Activated naive CD4-positive, alpha-beta T cell treated with anti-CD3 and anti-CD28 coated beads, Interleukin-2, amount 50 U/mL, for 24 hours (primary cell): ENCODE results near the gene ADAMTS17.

Source experiments
- H3K27ac Mint-ChIP-seq: one replicate; pipeline ENCODE4 v1.8.0; 2021; ENCODE audit warnings: mild to moderate bottlenecking, mixed read lengths
- H3K27me3 Mint-ChIP-seq: one replicate; pipeline ENCODE4 v1.8.0; 2021; ENCODE audit warnings: mixed read lengths
- H3K36me3 Mint-ChIP-seq: one replicate; pipeline ENCODE4 v1.8.0; 2021; ENCODE audit warnings: mixed read lengths
- H3K4me1 Mint-ChIP-seq: one replicate; pipeline ENCODE4 v1.8.0; 2021; ENCODE audit warnings: mixed read lengths
- H3K4me3 Mint-ChIP-seq: one replicate; pipeline ENCODE4 v1.8.0; 2021; ENCODE audit warnings: mild to moderate bottlenecking, mixed read lengths
- H3K9me3 Mint-ChIP-seq: one replicate; pipeline ENCODE4 v1.8.0; 2021; ENCODE audit warnings: mixed read lengths

ADAMTS17 gene

DNA sequence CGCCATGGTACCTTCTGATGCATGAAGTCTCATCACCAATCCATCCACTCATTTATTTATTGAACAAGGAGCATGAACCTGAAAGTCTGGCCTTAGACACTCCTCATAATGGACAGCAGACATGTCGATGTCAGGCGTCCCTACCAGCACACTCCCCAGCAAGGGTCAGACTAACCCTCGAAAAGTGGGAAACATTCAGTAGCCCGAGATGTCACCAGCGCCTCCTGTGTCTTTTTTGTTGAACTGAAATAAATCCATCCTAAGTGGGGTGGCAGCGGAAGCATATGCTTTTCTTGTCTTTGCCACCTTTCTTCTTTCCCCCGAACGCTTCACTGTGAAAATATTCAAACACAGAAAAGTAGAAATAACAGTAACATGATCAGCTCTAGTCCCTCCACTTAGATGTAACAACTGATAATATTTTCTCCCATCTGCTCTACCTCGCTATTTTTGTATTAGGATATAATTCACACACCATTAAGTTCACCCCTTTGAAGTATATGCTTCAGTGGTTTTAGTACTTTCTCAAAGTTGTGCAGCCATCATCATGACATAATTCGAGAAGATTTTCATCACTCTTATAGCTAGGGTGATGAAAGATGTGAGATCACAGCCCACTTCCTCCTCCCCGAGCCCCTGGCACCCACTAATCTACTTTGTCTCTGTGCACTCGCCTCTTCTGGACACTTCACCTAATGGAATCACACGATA is 121.6 kb downstream of the ADAMTS17 start:
- peaks cover 4% of the 10 kb centered on the region for H3K36me3 Mint-ChIP-seq
- no peak overlapping the region for H3K27ac Mint-ChIP-seq
- H3K27me3 Mint-ChIP-seq = no peaks in the 10 kb centered on the region
- no peaks in the 10 kb centered on the region for H3K9me3 Mint-ChIP-seq
- H3K4me1 Mint-ChIP-seq = peaks cover 12% of the 10 kb centered on the region
- no peak overlapping the region for H3K4me3 Mint-ChIP-seq

DNA sequence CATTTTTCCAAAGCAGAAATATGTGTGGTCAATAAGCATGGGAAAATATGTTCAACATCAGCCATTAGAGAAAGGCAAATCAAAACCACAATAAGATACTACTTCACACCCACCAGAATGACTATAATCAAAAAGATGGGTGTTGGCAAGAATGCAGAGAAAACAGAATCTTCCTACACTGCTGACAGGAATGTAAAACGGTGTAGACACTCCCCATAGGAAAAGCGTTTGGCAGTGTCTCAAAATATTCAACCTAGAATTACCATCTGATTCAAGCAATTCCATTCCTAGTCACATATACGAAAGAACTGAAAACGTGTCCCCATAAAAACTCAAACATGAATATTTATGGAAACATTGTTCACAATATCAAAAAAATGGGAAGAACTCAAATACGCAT is 123.3 kb downstream of the ADAMTS17 start:
- H3K27me3 Mint-ChIP-seq = no peaks in the 10 kb centered on the region
- H3K36me3 Mint-ChIP-seq = peaks cover 4% of the 10 kb centered on the region
- H3K4me3 Mint-ChIP-seq = no peak overlapping the region

DNA sequence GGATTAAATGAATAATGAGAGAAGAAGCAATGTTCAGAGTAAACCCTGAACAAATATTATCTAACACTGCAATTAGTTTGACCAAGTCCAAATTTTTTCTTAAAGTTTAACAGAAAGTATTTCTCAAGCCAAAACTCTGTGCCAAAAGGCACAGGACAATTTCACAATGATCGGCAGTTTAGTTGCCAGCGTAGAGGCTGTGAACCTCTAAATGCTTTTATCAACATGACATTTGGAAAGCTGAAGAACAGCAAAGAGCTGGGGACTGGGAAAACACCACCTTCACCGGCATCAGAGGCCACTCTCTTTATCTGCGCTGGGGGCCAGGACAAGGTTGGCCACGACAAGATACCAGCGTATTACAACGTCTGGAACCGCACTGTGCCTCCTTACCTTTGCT is 125.6 kb downstream of the ADAMTS17 start:
- no peak overlapping the region for H3K4me3 Mint-ChIP-seq
- no peaks in the 10 kb centered on the region for H3K9me3 Mint-ChIP-seq
- no peaks in the 10 kb centered on the region for H3K4me1 Mint-ChIP-seq
- no peak overlapping the region for H3K27ac Mint-ChIP-seq
- H3K36me3 Mint-ChIP-seq = peaks cover 4% of the 10 kb centered on the region
- no peaks in the 10 kb centered on the region for H3K27me3 Mint-ChIP-seq

More for the DNA sequence above, 123.3 kb downstream of the ADAMTS17 start:
- Mint-ChIP-seq H3K27ac (no peak overlapping the region), H3K9me3 (no peaks in the 10 kb centered on the region), H3K4me1 (no peaks in the 10 kb centered on the region)

DNA sequence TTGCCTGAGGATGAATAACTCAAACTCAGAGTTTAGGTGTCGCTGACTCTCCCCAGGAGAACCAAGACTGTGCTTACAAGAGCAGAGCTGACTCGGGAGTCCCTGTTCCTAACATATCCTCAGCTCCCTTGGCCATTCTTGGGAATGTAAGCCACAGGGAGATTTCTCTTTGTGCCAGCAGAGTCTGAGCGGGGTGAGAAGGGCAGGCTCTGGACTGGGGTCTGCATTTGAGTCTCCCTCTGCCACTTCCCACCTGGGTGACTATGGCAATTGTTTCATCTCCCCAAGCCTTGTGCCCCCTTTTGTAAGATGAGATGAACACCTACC is 126.0 kb downstream of the ADAMTS17 start:
- H3K36me3 Mint-ChIP-seq = peaks cover 4% of the 10 kb centered on the region

DNA sequence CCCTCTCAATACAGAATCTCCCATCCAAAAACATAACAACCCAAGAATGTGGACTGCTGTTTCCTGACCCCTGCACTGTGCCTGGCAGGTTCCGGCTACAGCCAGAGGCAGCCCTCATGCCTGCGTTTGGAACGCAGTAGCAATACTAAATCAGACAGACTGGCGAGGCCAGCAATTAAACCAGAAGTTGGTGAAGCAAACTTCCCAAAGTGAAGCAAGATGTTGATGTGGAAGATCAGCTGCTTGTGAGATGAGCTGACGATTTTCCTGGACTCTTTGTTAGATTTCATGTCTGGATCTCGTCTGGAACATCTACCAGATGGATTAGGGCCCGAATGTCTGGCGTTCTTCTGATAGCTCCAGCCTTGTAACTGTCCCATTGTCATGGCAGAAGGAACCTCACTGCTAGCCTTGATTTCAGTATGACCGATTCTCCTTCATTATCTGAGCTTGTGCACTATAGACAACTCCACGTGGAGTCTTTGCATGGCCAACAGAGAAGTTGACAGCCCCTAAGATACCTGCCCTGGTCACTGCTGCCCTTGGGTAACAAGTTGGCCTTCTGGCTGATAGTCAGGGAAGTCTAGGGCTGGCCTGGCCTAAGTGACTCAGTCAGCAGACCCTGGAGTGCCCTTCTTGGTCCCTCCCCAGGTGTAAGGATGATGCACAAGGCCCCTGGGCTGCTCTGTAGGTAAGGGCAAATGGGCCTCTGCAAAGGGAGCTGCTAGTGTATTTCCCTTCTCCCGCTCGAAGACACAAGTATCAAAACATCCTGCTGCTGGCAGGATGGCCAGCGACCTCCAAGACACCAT is 126.5 kb downstream of the ADAMTS17 start:
- Mint-ChIP-seq H3K36me3 (peaks cover 2% of the 10 kb centered on the region), H3K4me1 (no peaks in the 10 kb centered on the region), H3K4me3 (no peak overlapping the region), H3K9me3 (no peaks in the 10 kb centered on the region), H3K27ac (no peak overlapping the region), H3K27me3 (no peaks in the 10 kb centered on the region)

More for the DNA sequence above, 126.0 kb downstream of the ADAMTS17 start:
- no peak overlapping the region for H3K27ac Mint-ChIP-seq
- no peaks in the 10 kb centered on the region for H3K4me1 Mint-ChIP-seq
- H3K4me3 Mint-ChIP-seq = no peak overlapping the region
- no peaks in the 10 kb centered on the region for H3K27me3 Mint-ChIP-seq
- H3K9me3 Mint-ChIP-seq = no peaks in the 10 kb centered on the region

DNA sequence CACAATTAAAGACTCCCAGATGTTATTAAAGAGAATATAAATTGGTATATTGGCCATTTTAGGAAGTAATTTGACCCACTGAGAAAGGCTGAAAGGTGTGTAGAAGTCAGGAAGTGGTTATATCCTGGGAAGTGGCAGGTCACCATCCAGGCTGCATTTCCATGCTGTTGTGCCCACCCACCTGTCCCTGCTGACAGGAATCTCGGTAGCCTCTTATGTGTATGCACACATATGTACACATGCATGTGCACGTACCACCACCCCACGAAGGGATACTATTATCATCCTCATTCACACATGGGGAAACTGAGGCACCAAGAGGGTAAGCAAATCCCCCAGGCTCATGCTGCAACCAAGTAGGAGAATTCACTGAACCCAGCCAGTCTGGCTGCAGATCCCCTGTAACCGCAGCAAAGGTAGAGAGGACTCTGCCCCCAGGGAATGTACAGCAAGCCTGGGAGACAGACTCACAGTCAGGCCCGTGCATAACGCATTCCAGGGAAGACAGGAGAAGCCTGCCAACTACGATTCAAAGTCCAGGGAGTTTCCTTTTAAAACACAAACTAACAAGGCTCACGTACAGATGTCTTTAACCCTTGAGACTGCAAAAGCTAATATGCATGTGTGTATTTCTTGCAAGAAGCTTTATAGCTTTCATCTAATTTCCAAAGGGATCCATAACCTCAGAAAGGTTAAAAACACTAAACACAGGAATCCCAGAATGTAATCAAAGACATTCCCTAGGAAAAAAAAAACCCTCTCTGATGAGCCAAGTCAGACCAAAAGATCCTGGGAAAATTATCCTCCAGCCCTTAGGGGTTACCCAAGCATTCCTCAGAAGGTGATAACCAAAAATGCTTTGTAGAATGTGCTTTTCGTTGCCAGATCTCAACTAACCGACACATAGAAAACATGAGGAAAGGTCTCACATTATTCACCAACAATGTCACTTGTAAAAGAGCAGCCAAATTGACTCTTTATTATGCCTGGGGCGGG is 129.6 kb downstream of the ADAMTS17 start:
- no peaks in the 10 kb centered on the region for H3K36me3 Mint-ChIP-seq
- no peaks in the 10 kb centered on the region for H3K9me3 Mint-ChIP-seq
- no peak overlapping the region for H3K27ac Mint-ChIP-seq
- no peaks in the 10 kb centered on the region for H3K27me3 Mint-ChIP-seq
- no peaks in the 10 kb centered on the region for H3K4me1 Mint-ChIP-seq
- H3K4me3 Mint-ChIP-seq = no peak overlapping the region

DNA sequence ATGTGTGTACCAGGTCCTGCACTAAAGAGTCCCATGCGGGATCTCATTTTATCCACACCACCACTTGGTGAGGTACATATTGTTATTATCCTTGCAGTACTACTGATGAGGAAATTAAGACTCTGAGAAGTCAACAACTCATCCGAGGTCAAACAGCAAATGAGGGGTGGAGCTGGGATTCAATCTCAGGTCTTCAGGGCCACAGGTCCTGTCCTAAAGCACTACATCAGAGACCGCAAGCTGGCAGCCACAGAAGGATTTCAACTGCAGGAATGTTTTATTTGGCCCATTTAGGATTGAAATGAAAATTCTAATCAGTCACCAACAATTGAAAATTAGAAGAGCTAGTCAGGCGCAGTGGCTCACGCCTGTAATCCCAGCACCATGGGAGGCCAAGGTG is 131.4 kb downstream of the ADAMTS17 start:
- Mint-ChIP-seq H3K4me1 (no peaks in the 10 kb centered on the region), H3K27me3 (no peaks in the 10 kb centered on the region), H3K36me3 (no peaks in the 10 kb centered on the region), H3K9me3 (no peaks in the 10 kb centered on the region), H3K4me3 (no peak overlapping the region), H3K27ac (no peak overlapping the region)

DNA sequence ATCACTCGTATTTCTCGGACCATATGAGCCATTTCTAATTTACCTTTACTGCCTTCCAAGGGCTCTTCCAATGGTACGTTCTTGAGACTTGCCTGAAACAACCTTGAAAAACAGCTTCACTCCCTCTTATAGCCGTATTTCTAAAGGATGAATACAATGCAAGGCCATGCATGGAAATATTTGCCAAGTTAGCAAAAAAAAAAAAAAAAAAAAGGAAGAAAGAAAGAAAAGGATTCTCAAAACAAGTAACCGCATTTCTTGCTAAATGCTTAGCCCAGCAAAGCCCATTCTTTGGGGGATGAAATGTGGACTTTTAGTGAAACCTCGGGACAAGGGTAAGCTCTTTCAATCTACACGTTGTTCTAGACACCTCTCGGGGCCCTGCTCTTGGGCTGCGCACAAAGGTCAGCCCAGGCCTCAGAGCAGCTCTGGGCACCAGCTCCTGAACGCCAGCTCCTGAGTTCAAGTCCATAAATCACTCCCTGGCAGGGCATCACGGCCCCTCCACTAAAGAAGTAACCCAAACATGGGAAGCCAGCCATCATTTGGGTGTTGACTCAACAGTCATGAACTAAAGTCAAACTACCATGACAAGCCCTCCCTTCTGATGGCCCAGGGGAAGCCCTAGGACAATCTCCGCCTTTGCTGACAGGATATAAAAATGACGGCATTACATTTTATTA is 132.7 kb downstream of the ADAMTS17 start:
- Mint-ChIP-seq H3K27ac (no peak overlapping the region), H3K9me3 (no peaks in the 10 kb centered on the region), H3K4me1 (no peaks in the 10 kb centered on the region), H3K4me3 (no peak overlapping the region), H3K36me3 (peaks cover 9% of the 10 kb centered on the region), H3K27me3 (no peaks in the 10 kb centered on the region)

DNA sequence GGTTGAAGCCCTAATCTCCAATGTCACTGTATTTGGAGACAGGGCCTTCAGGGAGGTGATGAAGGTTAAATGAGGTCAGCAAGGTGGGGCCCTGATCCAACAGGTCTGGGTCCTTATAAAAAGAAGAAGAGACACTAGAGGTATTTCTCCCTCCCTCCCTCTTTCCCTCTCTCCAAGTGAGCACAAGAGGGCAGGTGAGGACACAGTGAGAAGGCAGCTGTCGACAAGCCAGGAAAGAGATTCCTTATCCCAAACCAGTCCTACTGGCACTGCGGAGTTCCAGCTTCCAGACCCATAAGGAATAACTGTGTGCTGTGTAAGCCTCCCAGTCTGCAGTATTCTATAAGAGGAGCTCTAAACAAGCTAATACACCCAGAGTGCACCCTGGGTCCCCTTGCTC is 134.7 kb downstream of the ADAMTS17 start:
- no peaks in the 10 kb centered on the region for H3K27me3 Mint-ChIP-seq
- peaks cover 3% of the 10 kb centered on the region for H3K4me1 Mint-ChIP-seq
- H3K36me3 Mint-ChIP-seq = peaks cover 9% of the 10 kb centered on the region
- H3K4me3 Mint-ChIP-seq = no peak overlapping the region
- no peak overlapping the region for H3K27ac Mint-ChIP-seq
- no peaks in the 10 kb centered on the region for H3K9me3 Mint-ChIP-seq

DNA sequence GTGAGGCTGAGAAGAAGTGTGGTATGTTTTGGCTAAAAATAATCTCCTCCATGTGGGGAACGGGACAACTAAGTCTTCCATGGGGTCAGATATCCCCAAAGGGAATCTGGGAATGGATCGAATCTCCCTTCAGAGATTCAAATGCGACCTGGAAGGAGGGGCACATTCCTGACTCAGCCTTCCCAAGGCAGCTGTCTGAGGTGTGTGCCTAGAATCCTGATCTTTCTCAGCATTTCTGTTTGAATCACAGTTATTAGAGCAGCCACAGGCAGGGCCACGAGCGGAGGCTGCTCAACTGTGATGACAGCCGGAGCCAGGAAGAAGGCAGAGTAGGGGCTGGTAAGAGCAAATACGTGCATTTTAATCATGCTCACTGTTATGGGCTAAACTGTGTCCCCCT is 135.1 kb downstream of the ADAMTS17 start:
- peaks cover 7% of the 10 kb centered on the region for H3K4me1 Mint-ChIP-seq
- no peaks in the 10 kb centered on the region for H3K9me3 Mint-ChIP-seq
- H3K27ac Mint-ChIP-seq = no peak overlapping the region
- no peak overlapping the region for H3K4me3 Mint-ChIP-seq
- H3K27me3 Mint-ChIP-seq = no peaks in the 10 kb centered on the region
- peaks cover 9% of the 10 kb centered on the region for H3K36me3 Mint-ChIP-seq

DNA sequence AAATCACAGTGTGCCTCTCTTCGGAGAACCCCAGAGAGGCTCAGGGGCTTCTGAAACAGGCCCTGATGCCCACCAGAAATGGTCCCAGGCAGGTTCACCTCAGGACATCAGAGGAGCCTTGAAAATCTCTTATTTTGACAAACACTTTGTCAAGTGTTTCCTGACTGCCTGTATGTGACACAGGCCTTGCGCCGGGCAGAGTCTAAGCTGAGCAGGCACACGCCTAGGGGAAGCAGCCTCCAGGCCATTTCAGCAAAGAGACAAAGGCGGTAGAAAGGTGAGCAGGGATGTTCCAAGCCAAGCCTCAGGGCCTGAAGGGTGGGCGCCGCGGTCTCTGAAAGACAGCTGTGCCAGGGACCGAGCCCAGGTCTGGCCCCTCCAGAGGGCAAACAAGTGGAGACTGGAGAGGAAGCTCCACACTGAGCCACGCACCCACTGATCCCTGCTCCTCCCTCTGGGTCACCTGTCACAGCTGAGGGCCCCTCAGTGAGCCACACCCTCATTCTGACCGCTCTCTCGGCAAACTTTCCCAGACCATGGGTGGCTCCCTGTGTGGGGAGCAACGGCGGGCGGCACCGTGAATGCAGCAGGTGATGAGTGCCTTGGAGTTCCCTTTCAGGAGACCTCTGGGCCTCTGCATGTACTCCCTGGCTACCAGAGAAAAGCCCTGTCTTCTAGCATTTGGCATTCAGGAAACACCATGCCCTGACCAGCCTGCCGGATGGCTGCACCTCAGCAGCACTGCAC is 136.1 kb downstream of the ADAMTS17 start:
- Mint-ChIP-seq H3K4me3 (no peak overlapping the region), H3K4me1 (peaks cover 13% of the 10 kb centered on the region), H3K36me3 (peaks cover 9% of the 10 kb centered on the region), H3K27ac (no peak overlapping the region), H3K9me3 (no peaks in the 10 kb centered on the region), H3K27me3 (no peaks in the 10 kb centered on the region)

DNA sequence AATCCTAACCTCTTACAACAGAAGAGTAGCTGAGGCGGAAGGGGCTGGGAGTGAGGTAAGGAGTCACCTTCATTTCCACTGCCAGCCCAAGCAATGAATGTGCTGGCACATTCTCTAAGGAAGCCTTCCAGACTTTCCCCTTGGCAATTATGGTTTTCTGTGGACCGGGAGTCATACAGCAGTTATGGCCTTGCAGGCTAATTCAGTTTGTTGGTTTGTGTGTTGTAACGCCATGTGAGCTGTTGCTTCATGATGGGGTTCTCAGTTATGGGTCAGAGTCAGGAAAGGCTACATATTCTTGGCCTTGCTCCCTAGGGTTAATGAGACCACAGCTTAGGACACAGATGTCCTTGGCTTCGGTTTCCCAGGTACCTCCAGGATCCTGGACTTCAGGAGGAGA is 137.0 kb downstream of the ADAMTS17 start:
- no peaks in the 10 kb centered on the region for H3K9me3 Mint-ChIP-seq

DNA sequence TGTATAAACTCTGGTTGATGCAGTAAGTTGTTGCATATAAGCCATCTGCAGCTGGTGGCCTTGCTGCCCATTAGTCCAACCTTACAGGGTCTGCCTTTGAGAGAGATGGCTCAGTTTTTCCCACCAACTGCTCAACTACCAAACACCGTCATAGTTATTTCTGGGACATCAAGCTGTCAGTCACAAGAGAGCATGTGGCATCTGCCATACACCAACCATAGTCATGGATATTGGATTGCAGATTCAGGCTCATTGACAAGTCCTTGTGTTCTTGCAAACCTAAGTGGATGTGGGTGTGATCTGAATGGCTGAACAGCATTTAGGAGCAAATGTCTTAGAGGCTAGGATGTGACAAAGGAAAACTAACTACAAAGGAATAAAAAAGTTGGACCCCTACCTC is 137.6 kb downstream of the ADAMTS17 start:
- Mint-ChIP-seq H3K36me3 (peaks cover 9% of the 10 kb centered on the region), H3K27ac (no peak overlapping the region), H3K4me3 (no peak overlapping the region), H3K27me3 (no peaks in the 10 kb centered on the region), H3K9me3 (no peaks in the 10 kb centered on the region), H3K4me1 (peaks cover 13% of the 10 kb centered on the region)

More for the DNA sequence above, 137.0 kb downstream of the ADAMTS17 start:
- Mint-ChIP-seq H3K4me3 (no peak overlapping the region), H3K27ac (no peak overlapping the region), H3K27me3 (no peaks in the 10 kb centered on the region), H3K36me3 (peaks cover 9% of the 10 kb centered on the region), H3K4me1 (peaks cover 13% of the 10 kb centered on the region)

DNA sequence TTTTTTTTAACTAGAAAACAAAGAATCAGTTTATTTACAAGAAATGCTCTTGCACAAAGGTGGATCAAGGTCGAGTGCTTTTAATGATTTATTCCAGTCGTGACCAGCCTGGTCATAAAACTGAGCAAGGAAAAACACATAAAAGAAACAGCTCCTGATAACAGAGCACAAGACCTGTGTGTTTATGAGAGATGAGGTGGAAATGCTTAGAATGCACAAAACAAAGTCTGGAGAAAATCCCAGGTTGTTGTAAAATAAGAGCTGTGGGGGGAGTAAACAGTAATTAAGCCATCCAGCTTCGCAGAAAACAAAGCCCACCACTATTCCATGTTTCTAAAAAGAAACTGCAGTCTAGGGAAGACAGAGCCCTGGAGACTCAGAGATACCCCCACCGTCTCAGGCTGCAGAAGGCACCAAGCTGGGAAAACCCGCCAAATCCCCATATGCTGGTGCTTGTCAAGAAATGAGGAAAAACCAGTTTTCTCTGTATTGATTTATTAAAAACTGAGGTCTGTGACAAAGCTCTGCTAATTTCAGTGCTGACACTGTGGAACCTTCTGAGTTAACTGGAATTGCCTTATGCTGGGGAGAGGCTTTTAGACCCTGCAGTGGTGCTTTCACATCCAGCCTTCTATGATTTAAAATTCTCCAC is 139.3 kb downstream of the ADAMTS17 start:
- Mint-ChIP-seq H3K4me3 (no peak overlapping the region), H3K9me3 (no peaks in the 10 kb centered on the region), H3K27ac (no peak overlapping the region), H3K4me1 (peaks cover 13% of the 10 kb centered on the region), H3K27me3 (no peaks in the 10 kb centered on the region), H3K36me3 (peaks cover 9% of the 10 kb centered on the region)
